GM08714 (cell line): ENCODE data around the gene RBM47.
"Not testable (repeated sequence)": the region's sequence is repeated elsewhere in the genome, so short reads cannot be mapped to it uniquely, and the experiment has no call there.

ENCODE experiments used
- H3K4me3 ChIP-seq: fragments of 200-500 bp; sonication (Bioruptor generic); 2 replicates; pipeline ENCODE4 v1.5.1; 2014; ENCODE audit warnings: mild to moderate bottlenecking, low read length, inconsistent platforms
- ZNF274 ChIP-seq: IDR thresholded peaks from 2 replicates; pipeline ENCODE4 v1.6.1; 2012; ENCODE audit warnings: mild to moderate bottlenecking, low read depth, low read length

Gene RBM47

DNA sequence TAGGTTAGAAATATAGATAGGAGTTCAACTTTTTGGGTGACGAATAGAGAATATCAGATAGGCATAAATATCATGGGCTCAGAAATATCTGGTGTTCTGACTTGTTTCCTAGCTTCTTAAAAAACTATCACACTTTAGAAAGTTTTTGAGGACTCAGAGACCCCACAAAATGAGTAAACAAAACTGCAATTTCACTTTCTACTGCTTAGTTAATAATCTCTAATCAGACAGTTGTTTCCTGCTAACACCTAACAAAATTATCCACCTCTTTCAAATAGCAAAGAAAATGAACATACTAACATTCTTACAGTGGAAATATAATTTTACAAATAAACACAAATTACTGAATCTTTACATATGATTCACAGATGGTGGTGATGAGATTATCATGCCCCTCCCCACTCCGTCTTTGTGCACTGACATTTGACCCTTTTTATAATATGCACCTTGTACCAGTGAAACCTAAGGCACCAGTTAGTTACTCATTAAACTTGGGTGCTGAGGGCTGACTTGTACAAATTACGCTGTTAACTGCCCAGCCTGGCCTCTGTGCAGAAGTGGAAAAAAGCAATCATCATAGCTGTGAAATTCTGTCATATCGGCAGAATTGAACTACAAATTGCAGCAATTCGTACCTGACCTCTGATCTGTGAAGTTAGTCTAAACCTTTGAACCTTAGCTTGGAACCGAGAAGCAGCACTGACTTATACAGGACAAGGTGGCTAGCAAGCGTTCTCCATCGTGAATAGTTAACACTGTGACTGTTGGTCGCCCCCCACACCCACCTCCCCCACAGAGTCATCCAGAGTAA is 155.9 kb downstream of the RBM47 start:
- H3K4me3 ChIP-seq = peak overlapping the region; percentile 58; the same call in 1 of the 2 replicates
- TF ChIP-seq ZNF274 = no peak

DNA sequence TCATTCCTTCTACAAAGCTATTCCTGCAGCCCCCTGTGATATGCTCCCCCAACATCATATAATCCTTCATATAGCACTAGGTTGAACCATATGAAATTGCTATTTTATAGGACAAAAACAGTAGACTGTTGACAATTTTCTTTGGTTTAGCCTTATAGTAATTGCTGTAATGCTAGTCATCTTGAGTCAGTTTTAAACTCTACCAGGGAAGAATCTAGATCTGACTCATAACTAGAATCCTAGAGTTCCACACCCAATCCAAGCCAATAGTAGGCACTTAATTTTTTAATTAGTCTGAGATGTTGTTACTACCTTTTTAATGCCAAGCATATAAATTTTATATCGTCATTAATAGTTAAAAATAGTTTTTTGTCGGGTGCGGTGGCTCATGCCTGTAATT is 157.7 kb downstream of the RBM47 start:
- no peak overlapping the region for H3K4me3 ChIP-seq
- TF ChIP-seq ZNF274 = no peak

DNA sequence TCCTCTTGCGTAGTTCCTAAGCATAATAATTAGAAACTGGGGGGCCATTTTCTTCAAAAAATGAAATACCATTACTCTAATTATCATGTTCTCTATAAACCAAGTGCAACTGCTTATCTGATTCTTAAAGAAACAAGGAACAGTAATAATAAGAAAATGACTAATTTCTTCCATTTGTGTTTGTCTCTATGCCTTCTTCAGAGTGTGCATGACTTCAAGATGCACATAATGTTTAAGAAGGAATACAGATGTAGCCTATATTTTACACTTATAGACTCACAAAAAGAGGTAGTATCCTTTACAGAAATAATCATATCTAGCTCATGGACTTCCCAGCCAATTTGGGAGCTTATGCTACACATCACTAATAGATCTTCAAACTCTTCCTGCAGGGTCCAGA is 162.9 kb downstream of the RBM47 start:
- TF ChIP-seq ZNF274 = no peak
- no peak overlapping the region for H3K4me3 ChIP-seq

DNA sequence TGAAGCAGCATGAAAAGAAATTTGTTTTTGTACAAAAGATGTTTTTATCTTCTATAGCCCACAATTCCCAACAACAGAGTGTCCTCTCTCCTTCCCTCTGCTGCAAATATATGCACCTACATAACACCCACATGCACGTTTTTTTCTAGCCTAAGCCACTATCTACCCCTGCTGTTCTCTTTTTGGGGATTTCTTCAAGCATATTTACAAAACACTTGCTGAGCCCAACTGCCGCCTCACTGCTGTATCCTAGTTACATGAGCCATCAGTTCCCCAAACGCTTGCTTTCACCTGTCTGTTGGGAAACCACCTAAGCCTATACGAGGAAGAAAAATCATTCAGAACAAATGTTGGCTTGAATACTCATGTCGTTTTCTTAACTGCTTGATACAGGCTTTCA is 167.3 kb downstream of the RBM47 start:
- no peak overlapping the region for H3K4me3 ChIP-seq
- TF ChIP-seq ZNF274 = no peak

DNA sequence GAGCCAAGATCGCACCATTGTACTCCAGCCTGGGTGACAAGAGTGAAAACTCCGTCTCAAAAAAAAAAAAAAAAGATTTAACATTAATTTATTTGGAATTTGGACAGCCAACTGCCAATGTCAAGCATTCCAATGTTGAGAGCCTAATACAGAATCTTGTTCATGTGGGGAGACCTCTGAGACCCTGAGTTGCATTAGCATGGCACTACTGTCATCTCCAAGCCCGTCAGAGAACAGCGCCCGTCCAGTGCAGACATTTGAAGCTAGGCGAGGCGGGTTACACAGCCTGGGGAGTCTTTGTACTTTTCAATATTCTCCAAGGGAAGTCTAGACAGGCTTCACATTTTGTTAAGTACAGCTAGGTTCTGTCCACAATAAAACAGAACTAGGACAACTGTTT is 167.8 kb downstream of the RBM47 start:
- no peak for TF ChIP-seq ZNF274
- H3K4me3 ChIP-seq = no peak overlapping the region

DNA sequence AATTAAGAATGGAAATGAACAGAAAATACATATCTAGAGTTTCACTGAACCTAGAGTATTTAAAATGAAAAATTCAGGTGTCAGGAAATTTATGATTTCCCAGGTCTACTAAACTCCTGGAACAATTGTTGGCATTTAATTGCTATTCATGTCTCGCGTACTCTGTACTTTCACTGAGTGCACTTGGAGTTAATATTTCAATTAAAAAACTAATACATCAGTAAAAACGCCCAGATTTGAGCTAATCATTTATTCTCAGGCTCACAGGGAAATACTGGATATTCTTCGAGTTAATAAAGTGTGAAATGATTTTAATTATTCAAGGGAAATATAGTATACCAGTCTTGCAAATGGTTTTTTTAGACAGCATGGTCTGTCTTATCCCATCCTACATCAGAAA is 168.6 kb downstream of the RBM47 start:
- H3K4me3 ChIP-seq = no peak overlapping the region
- TF ChIP-seq ZNF274 = no peak

DNA sequence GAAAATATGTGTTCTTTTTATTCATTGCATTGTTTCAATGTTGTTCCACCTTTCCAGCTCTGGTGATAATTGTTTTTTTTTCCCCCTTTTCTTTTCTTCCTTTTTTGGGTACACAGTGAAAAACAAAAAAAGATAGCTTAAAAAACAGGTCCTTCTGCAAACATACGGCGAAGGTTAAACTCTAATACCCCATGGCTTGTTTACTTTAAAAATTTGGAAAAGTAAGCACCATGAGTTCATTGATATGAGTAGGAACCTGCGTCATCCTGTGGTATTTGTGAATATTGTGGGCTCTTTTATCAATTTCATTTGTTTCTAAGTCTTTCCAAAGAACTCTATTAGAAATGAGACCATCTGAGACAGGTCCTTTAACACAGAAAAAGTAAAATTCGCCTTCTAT is 171.0 kb downstream of the RBM47 start:
- TF ChIP-seq ZNF274 = no peak
- no peak overlapping the region for H3K4me3 ChIP-seq

DNA sequence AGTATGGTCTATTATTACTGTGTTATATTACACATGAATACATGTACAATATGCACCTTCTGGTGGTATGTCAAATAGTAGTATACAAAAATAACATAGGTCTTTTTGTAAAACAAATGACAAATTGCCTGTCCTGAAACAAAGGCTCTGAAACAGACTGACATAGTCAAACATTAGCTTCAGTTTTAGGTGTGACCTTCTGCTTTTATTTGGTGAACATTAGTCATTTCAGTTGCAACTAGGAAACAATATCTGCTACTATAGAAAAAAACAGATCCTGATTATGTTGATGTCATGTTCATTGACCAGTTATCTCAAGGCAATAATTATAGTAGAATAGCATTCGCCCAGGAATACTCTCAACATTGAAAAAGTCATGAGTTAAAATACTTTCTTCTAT is 171.6 kb downstream of the RBM47 start:
- TF ChIP-seq ZNF274 = no peak

DNA sequence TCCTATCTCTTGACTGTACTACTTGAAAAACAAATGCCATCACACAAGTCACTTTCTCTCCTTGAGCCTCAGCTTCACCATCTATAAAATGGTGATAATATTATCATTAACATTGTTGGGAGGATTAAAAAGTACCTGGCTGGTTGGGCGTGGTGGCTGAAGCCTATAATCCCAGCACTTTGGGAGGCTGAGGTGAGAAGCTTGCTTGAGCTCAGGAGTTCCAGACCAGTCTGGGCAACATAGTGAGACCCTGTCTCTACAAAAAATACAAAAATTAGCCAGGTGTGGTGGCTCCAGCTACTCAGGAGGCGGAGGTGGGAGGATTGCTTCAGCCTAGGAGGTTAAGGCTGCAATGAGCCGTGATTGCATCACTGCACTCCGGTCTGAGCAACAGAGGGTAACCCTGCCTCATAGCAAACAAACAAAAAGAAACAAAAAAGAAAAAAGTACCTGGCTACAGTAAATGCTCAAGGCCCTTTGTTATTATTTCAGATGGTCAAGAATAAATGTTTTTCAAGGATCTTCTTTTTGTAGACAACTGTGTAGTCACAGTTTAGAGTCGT is 174.2 kb downstream of the RBM47 start:
- no peak overlapping the region for H3K4me3 ChIP-seq
- TF ChIP-seq ZNF274 = no peak

More for the DNA sequence above, 171.6 kb downstream of the RBM47 start:
- H3K4me3 ChIP-seq = no peak overlapping the region

DNA sequence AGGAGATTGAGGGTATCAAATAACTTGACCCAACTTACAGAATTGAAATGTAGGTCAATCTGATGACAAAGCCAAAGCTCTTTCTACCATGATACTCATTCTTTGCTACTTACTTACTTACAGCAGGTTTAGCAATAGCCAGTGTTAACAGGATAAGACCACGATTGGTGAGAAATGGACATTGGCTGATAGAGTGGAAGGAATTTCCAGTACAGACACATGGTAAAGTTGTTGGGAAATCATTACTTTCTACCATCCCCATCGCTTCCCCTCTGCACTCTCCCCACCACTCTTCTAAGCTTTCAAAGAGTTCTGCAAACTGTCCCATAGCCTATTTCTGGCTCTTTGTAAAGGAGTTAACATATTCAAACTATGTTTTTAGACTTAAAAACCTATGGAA is 174.8 kb downstream of the RBM47 start:
- H3K4me3 ChIP-seq = no peak overlapping the region

DNA sequence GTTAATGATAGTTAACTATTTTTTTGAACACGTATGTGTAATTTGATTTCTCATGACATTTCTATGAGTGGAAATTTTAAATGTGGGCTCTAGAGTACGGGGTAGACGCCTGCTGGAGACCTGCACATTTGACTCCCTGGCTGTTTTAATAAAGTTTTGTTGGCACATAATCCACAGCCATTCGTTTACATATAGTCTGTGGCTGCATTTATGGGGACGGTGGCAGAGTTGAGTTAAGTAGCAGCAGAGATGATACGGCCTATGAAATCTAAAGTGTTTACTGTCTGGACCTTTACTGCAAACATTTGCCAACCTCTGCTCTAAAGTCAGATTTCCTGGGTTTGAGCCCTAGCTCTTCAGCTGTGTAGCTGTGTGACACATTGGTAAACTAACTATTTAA is 175.8 kb downstream of the RBM47 start:
- no peak for TF ChIP-seq ZNF274
- no peak overlapping the region for H3K4me3 ChIP-seq

More for the DNA sequence above, 174.8 kb downstream of the RBM47 start:
- no peak for TF ChIP-seq ZNF274

DNA sequence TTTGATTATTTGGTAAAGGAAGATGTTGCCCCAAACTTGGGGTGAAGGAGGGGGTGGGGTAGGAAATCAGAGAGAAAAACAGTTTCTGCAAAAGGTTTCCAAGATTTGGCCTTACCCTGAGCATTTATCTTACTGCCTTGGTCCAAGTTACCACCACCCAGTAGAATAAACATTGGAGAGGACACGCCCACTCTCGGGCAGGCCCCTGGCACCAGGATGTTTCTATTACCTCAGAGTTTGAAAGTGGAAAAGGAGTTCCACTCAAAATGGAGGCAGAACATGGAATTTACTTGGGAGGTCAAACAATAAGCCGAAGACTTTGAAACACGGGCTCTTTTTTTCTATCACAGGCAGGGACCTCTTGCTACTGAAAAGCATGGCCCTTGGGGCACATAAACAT is 180.8 kb downstream of the RBM47 start:
- TF ChIP-seq ZNF274 = no peak
- no peak overlapping the region for H3K4me3 ChIP-seq

DNA sequence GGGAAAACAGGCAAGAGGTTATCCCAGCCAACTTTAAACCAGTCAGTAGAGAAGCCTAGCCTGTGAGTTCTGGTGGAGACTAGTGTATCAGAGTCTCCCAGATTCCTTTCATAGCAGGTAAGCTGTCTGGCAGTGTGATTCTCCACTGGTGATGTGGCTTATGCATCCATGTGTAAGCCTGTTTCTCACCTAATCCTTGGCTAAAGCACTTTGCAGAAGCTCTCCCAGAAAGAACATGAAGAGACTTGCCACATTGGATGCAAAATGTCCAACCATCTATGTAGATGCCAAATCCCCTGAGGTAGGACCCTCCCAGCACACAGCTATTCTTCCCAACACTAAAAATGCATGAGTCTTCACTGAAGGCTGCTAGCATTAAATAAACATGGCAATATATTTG is 182.8 kb downstream of the RBM47 start:
- no peak overlapping the region for H3K4me3 ChIP-seq

DNA sequence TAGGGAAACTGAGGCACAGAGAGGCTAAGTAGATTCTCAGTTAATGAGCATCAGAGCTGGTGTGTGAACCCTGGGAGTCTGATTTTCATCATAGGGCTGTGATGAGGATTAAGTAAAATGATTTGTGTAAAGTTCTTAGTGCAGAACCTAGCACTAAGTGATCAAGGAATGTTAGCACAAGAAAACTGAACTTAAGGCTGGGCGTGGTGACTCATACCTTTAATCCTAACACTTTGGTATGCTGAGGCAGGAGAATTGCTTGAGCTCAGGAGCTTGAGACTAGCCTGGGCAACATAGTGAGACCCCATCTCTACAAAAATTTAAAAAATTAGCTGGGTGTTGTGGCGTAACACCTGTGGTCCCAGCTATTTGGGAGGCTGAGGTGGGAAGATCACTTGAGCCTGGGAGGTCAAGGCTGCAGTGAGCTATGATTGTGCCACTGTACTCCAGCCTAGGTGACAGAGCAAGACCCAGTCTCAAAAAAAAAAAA is 183.4 kb downstream of the RBM47 start:
- H3K4me3 ChIP-seq = not testable (repeated sequence)

More for the DNA sequence above, 182.8 kb downstream of the RBM47 start:
- no peak for TF ChIP-seq ZNF274

DNA sequence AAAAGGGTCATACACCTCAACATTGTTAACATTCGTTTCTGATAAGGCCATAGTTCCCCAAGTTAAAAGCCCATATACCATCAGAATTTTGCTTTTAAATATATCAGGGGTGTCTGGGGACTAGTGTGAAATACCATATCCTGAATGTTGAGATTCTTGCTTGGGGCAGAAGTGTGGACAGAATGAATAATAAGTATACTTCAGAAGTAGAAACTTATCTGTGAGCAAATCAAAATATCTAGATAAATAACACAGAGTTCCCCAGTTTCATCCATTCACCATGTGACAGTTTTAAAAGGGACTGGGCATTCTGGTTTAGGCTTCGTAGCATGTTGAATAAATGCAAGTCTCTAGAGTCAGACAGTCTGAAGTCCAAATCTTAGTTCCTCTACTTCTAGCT is 184.0 kb downstream of the RBM47 start:
- no peak overlapping the region for H3K4me3 ChIP-seq
- no peak for TF ChIP-seq ZNF274
